Measurements from ENCODE around the gene PTTG1IP.
"Not testable (repeated sequence)": the region's sequence is repeated elsewhere in the genome, so short reads cannot be mapped to it uniquely, and the experiment has no call there.

The PTTG1IP gene

DNA sequence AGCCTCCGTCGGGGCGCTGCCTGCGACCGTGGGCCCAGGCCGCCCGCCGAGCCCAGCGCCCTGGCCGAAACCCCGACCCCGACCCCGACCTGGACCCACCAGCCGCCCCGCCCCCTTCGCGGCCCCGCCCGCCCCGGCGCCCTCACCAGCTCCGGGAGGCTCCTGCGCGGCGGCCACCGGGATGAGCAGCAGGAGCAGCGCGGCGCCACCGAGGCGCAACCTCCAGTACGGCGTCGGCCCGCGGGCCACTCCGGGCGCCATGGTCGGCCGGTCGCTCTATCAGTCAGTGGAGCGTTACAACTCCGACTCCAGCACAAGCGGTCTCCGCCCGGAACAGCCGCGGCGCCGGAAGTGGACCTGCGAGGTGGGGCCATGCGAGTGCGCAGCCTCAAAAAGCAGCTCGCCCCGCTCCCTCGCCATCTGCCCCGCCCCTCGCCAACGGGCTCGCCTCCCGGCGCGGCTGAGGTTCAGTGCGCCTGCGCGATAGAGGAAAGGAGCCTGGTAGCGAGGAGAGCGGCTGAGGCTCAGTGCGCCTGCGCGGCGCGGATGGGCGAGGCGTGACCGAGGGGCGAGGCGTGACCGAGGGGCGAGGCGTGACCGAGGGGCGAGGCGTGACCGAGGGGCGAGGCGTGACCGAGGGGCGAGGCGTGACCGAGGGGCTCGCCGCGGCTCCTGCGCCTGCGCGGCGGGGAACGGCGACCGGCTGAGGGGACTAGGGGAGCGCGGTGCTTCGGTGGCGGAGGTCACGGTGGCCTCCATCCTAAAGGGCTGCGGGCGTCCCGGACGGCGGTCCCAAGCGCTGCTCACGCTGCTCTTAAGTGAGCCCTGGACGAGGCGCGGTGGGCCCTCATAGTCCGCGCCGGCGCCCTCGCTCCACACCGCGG, at the start of gene PTTG1IP:
TSS of gene PTTG1IP (minus strand) at position 335 of the 884 bp plus-strand sequence. CDS start at position 261, 74 bp downstream.
- peak; percentile 98 for DNase-seq

DNA sequence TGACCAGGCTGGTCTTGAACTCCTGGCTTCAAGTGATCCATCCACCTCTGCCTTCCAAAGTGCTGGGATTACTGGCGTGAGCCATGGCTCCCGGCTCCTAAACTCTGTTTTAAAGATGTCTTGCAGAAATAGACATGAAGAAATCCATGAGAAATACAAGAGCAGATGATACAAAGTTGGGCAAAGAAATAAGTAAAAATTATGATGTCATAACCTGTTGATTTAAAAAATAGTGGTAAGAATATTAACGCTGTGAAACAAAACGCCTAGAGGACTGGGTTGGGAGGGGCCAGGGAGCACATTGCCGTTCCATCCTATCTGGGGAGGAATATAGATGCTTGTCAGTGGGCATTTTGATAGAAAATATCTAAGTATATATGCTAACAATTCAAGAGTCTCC, 48.4 kb upstream of the PTTG1IP start:
- no peak for DNase-seq

DNA sequence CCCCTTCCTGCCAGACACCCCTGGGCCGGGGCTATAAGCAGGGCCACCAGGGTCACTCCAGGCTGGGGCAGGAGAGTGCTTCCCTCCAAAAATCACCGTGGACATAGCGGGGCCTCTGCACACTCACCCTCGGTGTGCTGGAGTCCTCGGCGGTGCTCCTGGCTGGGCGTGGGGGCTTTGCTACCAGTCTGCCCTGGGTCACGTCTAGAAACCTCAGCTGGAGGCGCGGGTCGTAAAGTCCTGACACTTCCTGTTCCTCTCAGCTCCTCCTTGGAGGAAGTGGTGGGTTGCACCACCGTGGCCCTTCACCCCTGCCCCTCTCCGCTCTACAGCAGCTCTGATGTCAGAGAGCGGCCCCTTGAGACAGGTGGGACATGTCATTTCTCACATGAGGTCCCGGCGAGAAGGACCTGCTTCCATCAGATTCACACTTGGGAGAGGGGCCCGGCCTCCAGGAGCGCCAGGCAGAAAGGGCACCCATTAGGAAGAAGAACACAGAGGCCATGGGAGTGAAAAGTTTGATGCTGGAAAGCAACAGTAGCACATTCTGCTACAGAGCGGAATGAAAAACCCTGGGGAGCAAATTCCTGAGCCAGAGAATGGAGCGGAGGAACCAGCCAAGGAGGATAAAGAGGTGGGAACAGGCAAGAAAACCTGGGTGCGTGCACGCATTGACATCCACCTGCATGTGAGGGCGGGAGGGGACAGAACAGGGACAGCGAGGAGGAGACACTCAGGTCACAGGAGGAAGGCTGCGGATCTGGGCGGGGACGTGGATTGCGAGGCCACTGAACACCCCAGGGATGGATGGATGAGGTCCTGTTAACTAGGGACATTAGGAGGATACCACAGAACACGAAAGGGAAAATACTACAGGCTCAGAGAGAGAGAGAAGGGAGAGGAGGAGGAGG, 47.5 kb upstream of the PTTG1IP start, which contains the start of gene ITGB2:
TSS of gene ITGB2 (minus strand) at position 206 of the 911 bp plus-strand sequence. CDS start 10,117 bp downstream, outside the sequence.
- DNase-seq: no peak

DNA sequence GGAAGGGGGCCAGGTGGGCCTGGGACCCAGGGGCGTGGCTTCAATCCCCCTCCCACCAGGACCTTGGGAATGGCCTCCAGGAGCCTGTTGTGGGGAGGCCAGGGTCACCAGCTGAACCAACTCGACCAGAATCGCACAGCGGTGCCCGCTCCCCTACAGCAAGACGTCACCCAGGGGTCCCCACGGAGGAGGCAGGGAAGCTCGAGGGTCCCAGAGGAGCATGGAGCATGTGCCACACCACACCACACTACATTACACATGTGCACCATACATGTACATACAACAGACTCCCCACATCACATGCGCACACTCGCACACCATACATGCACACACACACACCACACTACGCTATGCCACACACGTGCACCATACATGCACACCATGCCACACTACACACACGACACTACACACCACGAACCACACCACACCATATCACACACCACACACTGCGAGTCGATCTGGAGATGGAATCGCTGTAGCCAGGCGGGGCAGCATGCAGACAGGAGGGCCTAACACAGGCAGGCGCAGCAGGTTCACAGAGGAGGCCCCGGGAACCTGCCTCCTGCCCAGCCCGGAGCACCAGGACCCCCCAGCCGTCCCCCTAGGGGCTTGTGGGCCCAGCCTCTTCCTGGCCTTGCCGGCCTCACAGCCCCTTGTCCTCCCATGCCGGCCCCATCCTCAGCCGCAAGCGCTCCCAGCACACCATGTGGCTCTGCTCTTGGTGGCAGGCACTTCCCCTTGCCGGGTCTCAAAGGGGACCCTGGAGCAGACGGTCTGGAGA, 46.6 kb upstream of the PTTG1IP start:
- DNase-seq: no peak

DNA sequence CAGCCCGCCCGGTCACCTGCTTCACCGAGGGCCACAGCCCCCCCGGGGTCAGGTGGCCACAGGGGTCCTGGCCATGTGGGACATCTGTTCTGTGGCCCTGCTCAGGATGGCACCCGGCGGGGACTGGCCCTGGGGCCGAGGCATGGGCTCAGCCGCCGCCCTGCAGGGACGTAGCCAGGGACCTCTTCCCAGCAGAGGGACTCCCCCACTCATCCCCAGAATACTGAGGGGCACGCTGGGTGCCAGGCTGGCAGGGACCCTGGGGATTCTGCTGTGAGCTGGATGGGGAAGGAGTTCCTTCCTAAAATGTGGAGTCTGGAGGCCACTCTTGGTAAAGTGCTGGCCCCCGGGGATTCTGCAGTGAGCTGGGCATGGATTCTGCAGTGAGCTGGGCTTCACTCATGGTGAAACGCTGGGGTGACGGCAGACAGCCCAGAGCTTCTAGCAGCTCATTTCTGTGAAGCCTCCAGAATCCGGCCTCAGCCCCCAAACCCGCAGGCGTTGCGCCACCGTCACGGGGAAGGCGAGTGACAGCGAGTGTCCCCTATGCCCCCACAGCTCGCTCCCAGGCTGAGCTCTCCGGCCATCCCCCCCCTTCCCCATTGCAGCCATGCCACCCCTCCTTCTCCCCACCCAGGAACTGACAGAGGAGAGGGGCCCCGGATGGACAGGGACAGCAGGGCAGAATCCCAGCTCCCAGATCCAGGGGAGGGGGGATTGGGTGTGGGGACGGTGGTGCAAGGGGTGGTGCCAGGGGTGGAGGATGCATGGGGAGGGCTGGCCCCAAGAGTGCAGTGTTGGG, 45.8 kb upstream of the PTTG1IP start:
- no peak for DNase-seq

DNA sequence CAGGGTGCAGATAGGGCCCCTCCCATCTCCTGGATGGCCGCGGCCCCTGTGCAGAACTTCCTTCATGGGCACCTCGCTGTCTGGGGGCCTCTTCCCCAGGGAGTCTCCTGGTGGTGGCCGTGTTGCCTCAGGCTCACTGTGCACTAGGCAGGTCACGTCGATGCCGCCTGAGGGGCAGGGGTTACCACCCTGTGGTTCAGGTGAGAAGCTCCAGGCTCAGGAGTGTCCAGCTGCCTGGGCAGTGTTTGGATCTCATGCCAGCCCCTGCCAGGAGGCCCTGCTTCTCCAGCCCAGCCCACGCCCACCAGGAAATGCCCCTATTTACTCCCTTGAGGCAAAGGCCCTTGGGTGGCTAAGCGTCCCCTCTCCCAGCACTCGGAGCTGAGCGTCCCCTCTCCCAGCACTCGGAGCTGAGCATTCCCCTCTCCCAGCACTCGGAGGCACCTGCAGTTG, 45.1 kb upstream of the PTTG1IP start:
- no peak for DNase-seq

GRCh38 chr21:44918107-44918470, 44.6 kb upstream of the PTTG1IP start:
- DNase-seq: no peak

DNA sequence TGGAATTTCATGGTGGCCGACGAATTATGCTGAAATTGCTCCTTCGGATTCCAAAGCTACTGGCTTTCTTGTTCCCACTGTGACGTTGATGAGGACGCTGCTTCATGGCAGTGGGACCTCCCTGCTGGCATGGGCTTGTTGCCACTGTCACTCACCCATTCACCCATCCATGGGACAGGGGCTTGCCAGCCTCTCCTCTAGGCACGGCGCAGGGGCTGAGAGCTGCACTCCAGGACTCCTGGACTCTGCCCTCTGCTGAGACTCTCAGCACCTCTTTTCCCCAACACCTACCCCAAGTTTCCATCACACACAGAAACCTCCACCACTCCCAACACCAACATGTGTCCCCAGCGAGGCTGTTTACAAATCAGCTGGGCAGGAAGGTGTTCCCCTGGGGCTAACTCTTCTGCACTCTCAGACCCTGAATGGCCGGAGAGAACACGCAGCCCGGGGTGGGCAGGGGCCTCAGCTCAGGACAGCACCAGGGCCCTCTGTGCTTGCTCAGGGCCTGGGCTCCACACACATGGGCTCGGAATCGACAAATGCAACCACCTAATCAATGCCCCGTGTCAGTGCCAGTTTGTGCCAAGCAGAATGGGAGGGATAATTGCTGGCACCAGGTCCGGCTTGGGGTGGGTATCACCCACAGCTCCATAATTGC, 44.1 kb upstream of the PTTG1IP start:
- no peak for DNase-seq

DNA sequence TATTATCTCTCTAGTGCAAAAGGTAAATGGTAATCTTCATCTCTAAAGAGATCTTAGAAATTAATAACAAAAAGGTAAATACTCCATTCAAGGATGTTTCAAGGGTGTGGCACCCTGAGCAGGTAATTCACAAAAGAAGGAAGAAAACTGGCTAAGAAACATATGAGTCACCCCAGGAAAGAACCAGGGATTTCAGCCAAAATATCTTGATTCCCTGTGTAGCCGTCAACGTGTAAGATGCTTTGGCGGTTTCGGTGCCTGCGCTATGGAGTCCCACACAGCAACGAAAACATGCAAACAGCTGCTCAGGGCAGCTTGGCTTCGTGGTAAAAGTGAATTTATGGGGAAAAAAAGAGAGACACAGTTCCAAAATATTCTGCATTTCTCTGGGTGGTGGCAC, 43.5 kb upstream of the PTTG1IP start:
- DNase-seq: no peak

GRCh38 chr21:44914176-44914874, 40.8 kb upstream of the PTTG1IP start:
- DNase-seq: no peak

DNA sequence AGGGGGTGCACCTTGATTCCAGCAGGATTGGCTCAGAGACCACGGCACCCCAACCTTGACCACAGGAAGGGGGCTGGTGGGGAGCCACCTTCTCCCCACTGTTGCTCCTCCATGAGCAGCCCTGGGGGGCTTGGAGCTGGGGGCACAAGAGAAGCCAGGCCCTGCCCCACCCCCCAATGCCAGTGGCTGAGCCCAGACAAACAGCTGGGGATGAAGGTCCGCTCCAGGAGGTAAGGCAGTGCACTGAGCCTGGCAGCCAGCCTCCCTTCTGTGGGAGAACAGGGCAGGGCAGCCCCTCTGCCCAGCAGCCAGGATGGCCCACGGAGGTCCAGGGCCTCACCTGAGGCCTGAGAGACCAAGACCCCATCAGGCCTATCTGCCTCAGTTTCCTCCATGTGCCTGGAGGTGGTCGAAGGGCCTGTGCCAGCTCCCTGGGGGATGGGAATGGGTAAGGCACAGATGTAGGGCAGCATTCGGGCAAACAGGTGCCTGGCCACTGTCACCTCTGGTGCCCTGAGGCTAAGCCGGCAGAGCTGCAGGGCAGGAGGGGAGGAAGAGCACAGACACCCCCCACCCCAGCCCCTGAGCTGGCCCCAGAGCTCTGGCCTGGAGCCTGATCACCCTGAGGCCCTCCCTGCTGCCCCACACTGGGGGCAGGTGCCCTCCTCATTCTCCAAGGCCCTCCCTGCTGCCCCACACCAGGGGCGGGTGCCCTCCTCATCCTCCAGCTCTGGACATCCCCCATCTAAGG, 40.1 kb upstream of the PTTG1IP start:
- DNase-seq: no peak

GRCh38 chr21:44912506-44913412, 39.3 kb upstream of the PTTG1IP start:
- not testable (repeated sequence) for DNase-seq

GRCh38 chr21:44912158-44912473, 38.6 kb upstream of the PTTG1IP start:
- no peak for DNase-seq

GRCh38 chr21:44911384-44912157, 38.1 kb upstream of the PTTG1IP start:
- DNase-seq: peak in 1 of 2 experiments; percentile 39

GRCh38 chr21:44911068-44911383, 37.5 kb upstream of the PTTG1IP start:
- DNase-seq: no peak

- DNase-seq: no peak
Measured at GRCh38 chr21:44910229-44911067, 37.0 kb upstream of the PTTG1IP start.

DNA sequence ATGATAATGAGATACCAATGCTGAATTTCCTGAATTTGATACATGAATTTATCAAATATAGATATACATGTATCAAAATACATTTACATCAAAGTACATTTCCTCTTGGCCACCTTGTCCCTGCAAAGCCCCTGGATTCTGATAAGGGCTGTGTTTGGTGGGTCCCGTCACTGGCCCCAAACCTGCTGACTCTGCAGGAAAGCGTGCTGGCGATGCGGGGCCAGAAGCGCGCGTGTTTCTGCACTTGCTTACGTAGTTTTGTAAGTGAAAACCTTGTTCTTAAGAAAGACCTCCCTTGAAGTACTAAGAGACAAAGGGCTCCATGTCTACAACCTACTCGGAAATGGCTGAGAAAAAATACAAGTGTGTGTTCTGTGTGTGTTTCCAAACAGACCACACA, 36.2 kb upstream of the PTTG1IP start:
- DNase-seq: no peak

Measured in activated CD4-positive, alpha-beta T cell treated with anti-CD3 and anti-CD28 coated beads, Interleukin-2, amount 50 U/mL, for 4 hours (primary cell).